ENCODE measurements around the gene AOAH. TPM values are rescaled to one million over a fixed set of nuclear protein-coding genes. Genes with fewer than 3 reads are reported as not detected.

Gene AOAH
- total RNA-seq, 1 donor from 2014 or later = 0.40 TPM

DNA sequence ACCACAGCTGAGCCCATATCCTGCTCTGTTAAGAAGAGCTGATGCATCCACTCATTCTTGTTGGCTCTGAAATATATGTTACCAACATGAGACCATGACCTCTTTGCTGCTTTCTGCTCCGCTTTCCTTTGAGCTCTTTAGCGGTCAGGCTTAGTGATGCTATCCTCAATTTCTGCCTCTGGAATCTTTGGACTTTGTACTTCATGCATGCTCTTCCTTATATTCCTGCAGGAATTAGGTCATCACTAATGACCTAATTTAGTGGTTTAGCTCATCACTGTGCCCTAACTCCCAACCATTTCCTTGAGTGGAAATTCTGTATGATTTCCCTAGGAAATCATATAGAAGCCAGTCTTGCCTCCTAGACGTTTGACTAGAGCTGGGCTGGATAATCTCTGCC is 119.5 kb downstream of the AOAH start:
- TF ChIP-seq, protein P1, sequence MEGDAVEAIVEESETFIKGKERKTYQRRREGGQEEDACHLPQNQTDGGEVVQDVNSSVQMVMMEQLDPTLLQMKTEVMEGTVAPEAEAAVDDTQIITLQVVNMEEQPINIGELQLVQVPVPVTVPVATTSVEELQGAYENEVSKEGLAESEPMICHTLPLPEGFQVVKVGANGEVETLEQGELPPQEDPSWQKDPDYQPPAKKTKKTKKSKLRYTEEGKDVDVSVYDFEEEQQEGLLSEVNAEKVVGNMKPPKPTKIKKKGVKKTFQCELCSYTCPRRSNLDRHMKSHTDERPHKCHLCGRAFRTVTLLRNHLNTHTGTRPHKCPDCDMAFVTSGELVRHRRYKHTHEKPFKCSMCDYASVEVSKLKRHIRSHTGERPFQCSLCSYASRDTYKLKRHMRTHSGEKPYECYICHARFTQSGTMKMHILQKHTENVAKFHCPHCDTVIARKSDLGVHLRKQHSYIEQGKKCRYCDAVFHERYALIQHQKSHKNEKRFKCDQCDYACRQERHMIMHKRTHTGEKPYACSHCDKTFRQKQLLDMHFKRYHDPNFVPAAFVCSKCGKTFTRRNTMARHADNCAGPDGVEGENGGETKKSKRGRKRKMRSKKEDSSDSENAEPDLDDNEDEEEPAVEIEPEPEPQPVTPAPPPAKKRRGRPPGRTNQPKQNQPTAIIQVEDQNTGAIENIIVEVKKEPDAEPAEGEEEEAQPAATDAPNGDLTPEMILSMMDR (IDR thresholded peaks at IDR 0.05; ENCODE audit: unreplicated experiment) = no peak
- Mint-ChIP-seq H3K36me3 (no peaks in the 10 kb centered on the region), H3K27ac (no peak overlapping the region), H3K27me3 (ENCODE audit: low read depth) (peaks cover 7% of the 10 kb centered on the region), H3K4me3 (no peak overlapping the region), H3K9me3 (no peaks in the 10 kb centered on the region), H3K4me1 (peaks cover 41% of the 10 kb centered on the region)
- DNase-seq (ENCODE audit: low spot score in 2 of 2, unreplicated experiment in 2 of 2) = no peak

DNA sequence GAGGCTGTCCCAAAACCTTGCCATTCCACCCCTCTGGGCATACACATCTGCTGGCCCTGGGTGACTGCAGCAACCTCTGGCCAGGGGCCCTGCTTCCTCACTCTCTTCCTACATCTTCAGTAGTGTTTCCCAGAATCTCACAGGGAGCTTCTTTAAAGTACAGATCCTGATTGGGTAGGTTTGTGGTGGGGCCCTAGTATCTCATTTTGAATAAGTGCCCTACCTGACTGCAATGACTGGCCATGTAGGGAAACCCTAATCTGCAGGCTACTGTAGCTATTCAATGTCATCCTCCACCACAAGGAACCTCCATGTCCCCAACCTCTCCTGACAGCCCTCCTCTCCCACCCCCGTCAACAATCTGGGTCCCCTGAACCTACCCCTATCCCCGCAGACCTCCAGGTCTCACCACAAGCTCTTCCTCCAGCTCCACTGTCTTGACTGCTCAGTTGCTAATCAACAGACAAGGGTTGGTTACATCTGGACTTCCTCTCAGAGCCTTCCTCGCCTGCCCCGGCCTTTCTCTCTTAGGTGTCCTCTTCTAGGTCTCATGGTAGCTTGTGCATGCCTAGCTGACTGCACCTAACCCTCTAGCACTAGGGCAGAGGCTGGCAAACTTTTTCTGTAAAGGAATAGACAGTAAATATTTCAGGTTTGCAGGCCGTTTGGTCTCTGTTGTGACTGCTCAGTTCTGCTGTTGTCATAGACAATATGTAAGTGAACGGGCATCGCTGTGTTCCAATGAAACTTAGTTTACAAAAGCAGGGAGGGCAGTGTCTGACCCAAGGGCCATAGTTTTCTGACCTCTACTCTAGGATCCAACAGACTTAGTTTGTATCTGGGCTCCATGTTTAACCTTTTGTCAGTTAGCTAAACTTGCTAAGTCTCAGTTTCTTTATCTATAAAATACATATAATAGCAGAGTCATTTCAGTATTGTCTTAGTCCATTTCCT is 121.1 kb downstream of the AOAH start:
- no peak for DNase-seq (ENCODE audit: low spot score in 2 of 2, unreplicated experiment in 2 of 2)
- Mint-ChIP-seq H3K36me3 (no peaks in the 10 kb centered on the region), H3K27me3 (ENCODE audit: low read depth) (peaks cover 9% of the 10 kb centered on the region), H3K4me3 (no peak overlapping the region), H3K9me3 (no peaks in the 10 kb centered on the region), H3K27ac (no peak overlapping the region), H3K4me1 (peaks cover 41% of the 10 kb centered on the region)
- TF ChIP-seq, protein P1 (IDR thresholded peaks at IDR 0.05; ENCODE audit: unreplicated experiment) = no peak

DNA sequence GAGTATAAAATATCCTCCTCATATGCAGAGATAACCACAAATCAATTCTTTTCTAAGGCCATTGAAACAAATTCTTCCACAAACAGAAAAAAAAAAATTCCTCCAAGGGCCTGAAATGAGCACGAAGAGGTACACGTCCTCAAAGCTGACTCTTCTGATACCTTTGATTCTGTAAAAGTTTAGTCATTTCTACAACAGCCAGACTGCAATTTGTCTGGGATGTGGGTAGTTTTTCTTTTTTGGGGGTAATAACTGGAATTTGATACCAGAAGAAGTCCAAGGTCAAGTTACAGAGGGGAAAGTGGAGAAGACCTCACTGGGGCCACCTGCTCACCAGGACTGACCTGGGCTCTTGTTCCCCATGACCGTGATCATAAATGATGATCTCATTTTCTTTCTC is 121.8 kb downstream of the AOAH start:
- H3K27ac Mint-ChIP-seq = no peak overlapping the region
- H3K27me3 Mint-ChIP-seq (ENCODE audit: low read depth) = peaks cover 12% of the 10 kb centered on the region

DNA sequence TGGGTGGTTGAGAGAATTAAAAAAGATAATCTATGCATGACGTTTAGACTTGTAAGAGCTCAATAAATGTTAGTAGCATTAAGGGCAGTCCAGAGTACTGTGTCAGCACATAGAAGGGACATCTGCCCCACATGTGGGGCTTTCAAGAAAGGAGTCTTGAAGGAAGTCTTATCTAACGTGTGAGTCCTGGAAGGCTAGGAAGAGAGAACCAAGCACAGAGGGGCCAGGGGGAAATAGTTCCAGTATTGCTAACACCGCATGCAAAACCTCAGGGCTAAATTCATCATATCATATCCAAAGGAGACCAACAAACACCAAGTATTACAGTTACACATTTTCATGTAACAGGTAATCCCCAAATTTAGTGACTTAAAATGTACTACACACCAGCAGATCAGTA is 122.7 kb downstream of the AOAH start:
- no peaks in the 10 kb centered on the region for H3K36me3 Mint-ChIP-seq
- H3K27me3 Mint-ChIP-seq (ENCODE audit: low read depth) = peaks cover 10% of the 10 kb centered on the region
- no peak overlapping the region for H3K27ac Mint-ChIP-seq
- H3K4me3 Mint-ChIP-seq = no peak overlapping the region
- TF ChIP-seq, protein P1 (IDR thresholded peaks at IDR 0.05; ENCODE audit: unreplicated experiment) = no peak
- H3K9me3 Mint-ChIP-seq = no peaks in the 10 kb centered on the region
- peaks cover 38% of the 10 kb centered on the region for H3K4me1 Mint-ChIP-seq
- DNase-seq (ENCODE audit: low spot score in 2 of 2, unreplicated experiment in 2 of 2) = no peak

More for the DNA sequence above, 121.8 kb downstream of the AOAH start:
- H3K4me3 Mint-ChIP-seq = no peak overlapping the region
- H3K4me1 Mint-ChIP-seq = peaks cover 46% of the 10 kb centered on the region
- no peaks in the 10 kb centered on the region for H3K36me3 Mint-ChIP-seq
- H3K9me3 Mint-ChIP-seq = no peaks in the 10 kb centered on the region
- DNase-seq (ENCODE audit: low spot score in 2 of 2, unreplicated experiment in 2 of 2) = no peak
- TF ChIP-seq, protein P1 (IDR thresholded peaks at IDR 0.05; ENCODE audit: unreplicated experiment) = no peak

DNA sequence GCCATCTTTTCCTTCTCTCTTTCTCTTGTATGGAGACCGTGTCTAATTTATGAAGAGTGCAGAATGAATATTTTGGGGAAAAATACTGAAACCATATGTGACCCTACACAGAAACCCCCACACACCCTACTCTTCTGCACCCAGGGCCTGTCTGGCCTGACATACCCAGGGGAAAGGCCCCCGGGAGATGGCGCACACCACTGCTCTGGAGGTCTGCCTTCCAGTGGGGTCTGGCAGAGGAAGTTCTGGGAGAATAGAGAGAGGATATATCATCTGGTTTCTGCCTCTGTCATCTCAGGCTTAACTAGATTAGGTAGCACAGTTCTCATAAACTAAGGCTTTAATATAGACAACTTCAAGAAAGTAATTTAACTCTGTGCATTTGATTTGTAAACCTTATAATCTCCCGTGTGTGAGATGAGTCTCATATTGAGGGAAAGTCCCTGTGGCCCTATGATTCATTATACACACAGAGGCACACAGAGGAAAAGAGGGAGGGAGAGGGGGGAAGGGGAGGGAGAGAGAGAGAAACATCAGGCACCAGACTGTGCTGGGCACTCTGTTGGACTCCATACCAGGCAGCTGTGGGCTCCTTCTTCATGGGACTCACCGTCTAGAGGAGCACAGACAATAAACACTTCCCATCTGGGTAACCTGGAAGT is 123.3 kb downstream of the AOAH start:
- peaks cover 33% of the 10 kb centered on the region for H3K4me1 Mint-ChIP-seq
- no peaks in the 10 kb centered on the region for H3K9me3 Mint-ChIP-seq
- H3K27me3 Mint-ChIP-seq (ENCODE audit: low read depth) = peaks cover 10% of the 10 kb centered on the region
- H3K27ac Mint-ChIP-seq = no peak overlapping the region
- H3K4me3 Mint-ChIP-seq = no peak overlapping the region
- TF ChIP-seq, protein P1 (IDR thresholded peaks at IDR 0.05; ENCODE audit: unreplicated experiment) = no peak
- H3K36me3 Mint-ChIP-seq = no peaks in the 10 kb centered on the region
- no peak for DNase-seq (ENCODE audit: low spot score in 2 of 2, unreplicated experiment in 2 of 2)
